ENCODE results near the gene KRTAP2-2.

KRTAP2-2 gene

DNA sequence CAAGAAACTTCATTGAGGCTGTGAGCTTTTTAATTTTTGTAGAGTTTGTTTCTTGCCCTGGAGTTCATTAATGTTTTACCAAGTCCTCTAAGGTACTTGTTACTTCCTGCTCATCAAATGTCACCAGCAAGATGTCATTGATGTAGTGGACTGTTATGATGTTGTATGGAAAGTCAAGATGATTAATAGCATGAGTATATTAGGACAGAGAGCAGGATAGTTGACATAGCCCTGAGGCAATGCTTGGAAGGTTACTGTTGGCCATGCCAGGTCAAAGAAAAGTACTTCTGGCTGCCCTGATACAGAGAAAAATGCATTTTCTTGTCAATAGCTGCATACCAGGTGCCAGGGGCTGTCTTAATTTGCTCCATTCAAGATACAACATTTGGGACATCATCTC lies 34.7 kb downstream of the KRTAP2-2 start:
- no peak for DNase-seq

DNA sequence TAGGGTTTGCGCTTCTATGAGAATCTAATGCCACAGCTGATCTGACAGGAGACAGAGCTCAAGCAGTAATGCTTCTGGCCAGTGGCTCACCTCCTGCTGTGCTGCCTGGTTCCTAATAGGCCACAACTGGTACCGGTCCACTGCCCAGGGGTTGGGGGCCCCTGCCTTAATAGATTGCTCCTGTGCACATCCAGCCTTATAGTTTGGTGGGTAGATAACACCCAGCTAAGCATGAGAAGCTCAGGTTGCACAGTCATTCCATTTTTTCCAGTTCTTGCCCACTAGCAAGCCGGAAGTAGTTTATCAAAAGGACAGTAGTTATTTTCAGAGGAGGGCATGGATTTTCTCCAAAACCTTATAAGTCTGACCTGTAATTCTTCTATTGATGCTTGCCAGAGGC lies 35.6 kb downstream of the KRTAP2-2 start:
- DNase-seq, result no peak

DNA sequence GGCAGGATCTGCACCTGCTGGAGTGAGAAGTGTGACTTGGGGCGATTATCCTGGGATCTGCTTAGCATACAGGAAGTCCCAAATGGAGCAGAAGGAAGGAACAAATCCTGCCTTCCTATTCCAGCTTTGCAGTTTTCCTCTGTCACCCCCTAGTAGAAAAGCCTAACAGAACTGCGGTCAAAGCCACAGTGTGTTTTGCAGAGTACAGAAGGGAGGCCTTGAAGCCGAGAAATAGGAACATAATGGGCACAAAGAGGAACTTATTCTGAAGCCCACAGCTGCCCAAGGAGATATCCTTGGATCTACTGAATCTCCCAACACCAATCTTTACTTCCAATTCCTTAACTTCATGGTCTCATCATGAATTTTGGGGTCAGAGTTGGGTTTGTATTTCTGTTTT lies 36.5 kb downstream of the KRTAP2-2 start:
- DNase-seq, result no peak

DNA sequence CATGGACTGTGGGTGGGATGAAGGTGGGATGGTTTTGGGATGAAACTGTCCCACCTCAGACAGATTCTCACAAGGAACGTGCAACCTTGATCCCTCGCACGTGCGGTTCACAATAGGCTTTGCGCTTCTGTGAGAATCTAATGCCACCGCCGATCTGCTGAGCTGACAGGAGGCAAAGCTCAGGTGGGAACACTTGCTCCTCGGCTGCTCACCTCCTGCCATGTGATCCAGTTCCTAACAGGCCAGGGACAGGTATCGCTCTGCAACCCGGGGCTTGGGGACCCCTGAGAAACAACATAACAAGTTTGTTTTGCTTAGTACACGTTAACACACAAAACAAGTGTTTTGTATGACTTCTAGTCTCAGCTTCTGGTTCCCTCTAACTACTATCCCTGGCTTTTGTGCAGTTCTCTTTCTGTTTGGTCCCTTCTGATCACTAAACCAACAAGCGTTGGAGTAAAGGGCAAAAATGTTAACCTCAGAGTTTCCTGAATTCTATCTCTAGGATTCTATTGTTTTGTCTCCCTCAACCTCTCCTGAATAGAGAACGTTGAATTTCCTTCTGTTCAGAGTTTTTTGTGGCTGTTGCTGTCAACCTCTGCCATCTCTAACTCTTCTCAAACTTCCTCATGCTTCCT lies 38.3 kb downstream of the KRTAP2-2 start:
- DNase-seq, result no peak

DNA sequence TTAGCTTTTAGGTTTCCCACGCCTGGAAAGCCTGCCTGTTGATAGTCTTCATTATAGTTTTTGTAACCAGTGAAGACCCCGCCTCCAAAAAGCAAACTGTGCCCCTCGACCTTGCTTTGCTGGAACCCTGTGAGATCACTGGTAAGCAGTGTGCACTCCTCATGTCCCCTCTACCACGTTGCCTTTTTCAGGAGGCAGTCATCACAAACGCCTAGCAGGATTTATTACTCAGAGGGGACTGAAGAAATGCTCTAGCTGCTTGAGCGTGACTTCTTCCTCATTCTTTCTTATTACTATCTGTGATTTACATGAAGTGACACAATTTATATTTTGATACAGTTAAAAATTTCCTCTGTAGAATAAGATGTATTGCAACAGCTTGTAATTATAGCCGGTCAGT lies 39.6 kb downstream of the KRTAP2-2 start:
- no peak for DNase-seq

DNA sequence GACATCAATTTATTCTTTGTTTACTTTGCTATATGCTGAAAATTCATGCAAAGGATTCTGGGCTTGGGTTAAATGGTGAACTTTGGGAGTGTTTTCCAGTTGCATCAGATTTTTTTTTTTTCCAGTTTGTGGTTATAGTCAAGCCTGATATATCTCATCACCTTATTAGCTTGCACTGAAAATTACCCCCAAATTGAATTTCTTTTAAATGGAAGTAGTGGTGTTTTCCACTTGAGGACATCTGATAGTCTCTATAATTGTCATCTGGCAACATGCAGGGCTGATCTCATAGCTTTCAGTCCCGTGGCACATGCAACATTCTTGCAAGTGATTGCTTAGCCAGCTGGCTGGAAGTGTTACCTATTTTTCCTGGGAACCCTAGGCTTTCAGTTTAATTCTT lies 41.4 kb downstream of the KRTAP2-2 start:
- no peak for DNase-seq

DNA sequence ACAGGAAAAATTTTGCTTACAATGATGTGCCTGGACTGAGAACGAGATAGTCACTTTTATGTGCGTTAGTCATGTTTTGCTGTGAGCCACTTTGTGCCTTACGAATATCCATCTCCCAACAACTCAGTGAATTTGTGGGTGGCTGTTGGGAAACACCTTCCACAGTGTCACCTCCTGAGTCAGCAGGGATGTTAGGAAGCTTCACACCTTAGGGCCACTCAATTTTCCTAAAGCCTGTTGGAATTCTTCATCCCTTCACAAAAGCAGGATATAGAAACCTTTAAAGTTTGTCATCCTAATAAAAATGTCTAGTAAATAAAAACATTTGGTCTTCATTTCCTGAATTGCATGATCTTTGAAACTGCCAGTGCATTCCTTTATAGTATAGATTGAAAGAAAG lies 41.8 kb downstream of the KRTAP2-2 start:
- no peak for DNase-seq

DNA sequence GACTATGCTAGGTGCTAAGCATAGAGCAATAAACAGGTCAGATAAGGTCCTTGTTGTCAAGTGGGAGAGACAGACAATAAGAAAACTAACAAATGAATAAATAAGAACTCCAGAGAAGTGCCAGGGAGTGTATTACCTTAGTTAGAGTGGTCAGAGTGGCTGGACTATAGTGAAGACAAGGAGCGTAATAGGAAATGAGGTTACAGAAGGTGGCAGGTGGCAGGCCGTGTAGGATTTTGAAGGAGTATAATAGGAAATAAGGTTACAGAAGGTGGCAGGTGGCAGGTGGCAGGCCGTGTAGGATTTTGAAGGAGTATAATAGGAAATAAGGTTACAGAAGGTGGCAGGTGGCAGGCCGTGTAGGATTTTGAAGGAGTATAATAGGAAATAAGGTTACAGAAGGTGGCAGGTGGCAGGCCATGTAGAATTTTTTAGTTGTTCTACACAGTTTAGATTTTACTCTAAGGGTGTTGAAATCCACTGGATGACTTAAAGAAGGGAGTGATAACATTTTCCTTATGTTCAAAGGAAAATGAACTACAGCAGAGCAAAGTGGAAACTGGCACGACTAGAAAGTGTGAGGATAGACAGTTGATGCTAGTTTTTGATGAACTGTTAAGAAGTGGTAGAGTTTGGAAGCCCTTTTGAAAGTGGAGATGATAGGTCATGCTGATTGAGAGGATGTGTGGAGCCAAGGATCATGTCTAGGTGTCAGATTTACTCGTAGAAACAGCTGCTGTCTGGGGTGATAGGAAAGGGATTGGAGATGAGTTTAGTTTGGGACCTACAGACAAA lies 42.5 kb downstream of the KRTAP2-2 start:
- no peak for DNase-seq

DNA sequence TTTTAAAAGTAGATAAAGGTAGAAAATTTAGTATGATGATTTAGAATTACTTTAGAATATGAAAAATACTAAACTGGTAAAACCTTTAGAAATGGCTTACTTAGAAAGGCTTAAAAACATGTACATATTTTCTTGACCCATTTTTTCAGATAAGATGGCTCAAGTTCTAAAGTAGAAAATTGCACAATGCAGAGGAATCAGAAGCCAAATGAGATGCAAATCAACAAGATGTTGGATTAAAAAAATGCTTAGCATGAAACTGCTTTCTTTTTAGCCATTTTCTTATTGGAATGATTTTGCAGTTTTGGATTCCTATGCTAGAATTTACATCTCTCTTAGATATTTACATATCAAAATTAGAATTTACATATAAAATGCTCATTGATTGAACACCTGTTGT lies 44.6 kb downstream of the KRTAP2-2 start:
- no peak for DNase-seq

DNA sequence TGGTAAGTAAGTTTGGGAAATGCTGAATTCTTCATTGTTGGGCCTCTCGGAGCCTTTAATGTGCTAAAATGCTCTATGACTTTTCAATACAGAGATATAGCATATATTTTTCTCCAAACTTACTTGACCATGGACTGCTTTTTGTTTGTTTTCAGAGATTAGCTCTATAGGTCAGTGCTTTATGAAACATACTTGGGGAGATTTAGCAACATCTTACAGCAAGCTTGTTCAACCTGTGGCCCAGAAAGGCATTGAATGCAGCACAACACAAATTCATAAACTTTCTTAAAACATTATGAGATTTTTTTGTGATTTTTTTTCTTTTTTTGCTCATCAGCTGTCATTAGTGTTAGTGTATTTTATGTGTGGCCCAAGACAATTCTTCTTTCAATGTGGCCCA lies 45.1 kb downstream of the KRTAP2-2 start:
- DNase-seq, result no peak

DNA sequence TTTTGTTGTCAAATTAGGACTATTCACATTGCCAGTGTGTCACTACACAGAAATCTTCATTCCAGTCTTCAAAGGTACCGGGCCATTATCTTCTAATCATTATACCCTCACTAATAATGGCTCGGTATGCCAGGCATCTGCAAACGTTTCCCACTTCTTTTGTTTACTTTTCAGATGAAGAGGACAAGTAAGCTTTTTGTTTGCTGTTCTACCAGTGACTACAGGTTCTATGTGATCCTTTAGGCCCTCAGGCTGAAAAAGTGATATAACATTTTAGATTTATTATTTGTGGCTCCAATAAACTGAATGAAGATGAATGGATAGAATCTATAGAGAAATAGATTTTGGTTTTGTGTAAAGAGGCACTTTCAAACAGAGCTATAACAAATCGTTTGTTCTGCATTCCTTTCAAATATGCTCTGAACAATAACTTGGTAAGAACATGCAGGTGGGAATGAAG lies 45.7 kb downstream of the KRTAP2-2 start:
- no peak for DNase-seq

DNA sequence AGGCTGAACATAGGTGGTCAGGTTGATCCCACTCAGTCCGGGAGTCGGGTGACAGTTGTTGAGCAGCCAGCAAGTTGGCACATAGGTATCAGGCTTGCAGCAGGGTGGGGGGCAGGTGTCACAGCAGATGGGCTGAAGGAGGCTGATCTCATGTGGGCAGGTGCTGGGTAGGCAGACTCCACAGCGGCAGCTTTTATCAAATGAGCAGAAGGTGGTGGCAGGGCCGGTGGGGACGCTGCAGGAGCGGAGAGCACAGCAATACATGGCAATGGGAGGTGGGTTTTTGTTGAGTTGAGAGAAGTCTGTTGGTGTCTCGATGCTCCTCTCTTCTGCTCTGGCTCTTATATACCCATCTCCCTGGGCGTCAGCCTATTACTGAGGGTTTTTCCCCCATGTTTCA lies 46.2 kb downstream of the KRTAP2-2 start, which contains the start of gene KRTAP3-1:
TSS of gene KRTAP3-1 (minus strand) at position 318 of the 400 bp plus-strand sequence. CDS start at position 264, 54 bp downstream.
- no peak for DNase-seq
